Measurements from ENCODE around the gene IER5.

DNA sequence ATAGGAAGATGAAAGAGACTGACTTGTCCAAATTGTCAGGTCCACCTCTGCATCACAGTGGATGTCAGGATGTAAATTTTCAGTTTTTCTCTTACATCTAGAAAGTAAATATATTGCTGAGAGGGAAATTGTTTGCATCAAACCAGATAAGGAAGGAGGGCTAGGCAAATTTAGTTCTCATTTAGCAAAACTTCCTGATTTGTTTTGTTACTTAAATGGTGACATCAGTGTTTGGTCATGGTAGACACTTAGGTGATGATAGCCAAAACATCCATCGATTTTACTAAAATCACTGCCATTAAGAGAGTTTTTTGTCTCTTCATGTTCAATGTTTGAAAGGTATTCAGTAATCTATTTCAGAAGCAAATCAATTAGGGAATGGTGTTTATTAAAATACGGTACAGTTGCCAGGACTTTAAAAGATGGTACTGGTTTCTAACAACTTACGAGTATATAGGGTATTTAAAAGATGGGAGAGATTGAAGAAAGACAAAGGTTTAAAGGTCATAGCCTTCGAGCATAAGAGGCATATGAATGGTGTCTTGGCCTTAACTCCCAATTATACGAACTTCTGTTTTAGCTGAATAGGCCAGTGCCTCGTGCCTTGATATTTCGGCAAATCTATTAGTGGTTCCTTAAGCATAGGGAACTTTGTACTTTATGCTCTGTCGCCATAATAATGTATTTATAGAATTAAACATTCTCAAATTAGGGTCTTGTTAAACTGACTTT, 3.0 kb downstream of the IER5 start:
- TF ChIP-seq, protein P1, sequence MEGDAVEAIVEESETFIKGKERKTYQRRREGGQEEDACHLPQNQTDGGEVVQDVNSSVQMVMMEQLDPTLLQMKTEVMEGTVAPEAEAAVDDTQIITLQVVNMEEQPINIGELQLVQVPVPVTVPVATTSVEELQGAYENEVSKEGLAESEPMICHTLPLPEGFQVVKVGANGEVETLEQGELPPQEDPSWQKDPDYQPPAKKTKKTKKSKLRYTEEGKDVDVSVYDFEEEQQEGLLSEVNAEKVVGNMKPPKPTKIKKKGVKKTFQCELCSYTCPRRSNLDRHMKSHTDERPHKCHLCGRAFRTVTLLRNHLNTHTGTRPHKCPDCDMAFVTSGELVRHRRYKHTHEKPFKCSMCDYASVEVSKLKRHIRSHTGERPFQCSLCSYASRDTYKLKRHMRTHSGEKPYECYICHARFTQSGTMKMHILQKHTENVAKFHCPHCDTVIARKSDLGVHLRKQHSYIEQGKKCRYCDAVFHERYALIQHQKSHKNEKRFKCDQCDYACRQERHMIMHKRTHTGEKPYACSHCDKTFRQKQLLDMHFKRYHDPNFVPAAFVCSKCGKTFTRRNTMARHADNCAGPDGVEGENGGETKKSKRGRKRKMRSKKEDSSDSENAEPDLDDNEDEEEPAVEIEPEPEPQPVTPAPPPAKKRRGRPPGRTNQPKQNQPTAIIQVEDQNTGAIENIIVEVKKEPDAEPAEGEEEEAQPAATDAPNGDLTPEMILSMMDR (IDR thresholded peaks at IDR 0.05), result no peak
- no peak for TF ChIP-seq POLR2AphosphoS5 (IDR thresholded peaks at IDR 0.05; ENCODE audit: low read depth, low read length)
- TF ChIP-seq TCF7L2 (IDR thresholded peaks at IDR 0.05; ENCODE audit: low read depth, low read length), result no peak
